Measurements from ENCODE around the gene KIF24. TPM values are rescaled to one million over a fixed set of nuclear protein-coding genes. Genes with fewer than 3 reads are reported as not detected.

The KIF24 gene
- total RNA-seq, 1 experiment from 2014 or later: 3.9 TPM

- intact Hi-C loops (cut with micrococcal nuclease; ENCODE audit: unreplicated experiment): no loop called here
- Mint-ChIP-seq H3K27ac (ENCODE audit: unreplicated experiment) (no peak overlapping the region), H3K4me1 (ENCODE audit: low read depth, unreplicated experiment) (peaks cover 9% of the 10 kb centered on the region), H3K36me3 (ENCODE audit: insufficient read depth, unreplicated experiment) (peaks cover 18% of the 10 kb centered on the region), H3K27me3 (ENCODE audit: insufficient read depth, unreplicated experiment) (no peaks in the 10 kb centered on the region), H3K4me3 (ENCODE audit: unreplicated experiment) (no peak overlapping the region), H3K9me3 (ENCODE audit: unreplicated experiment) (no peaks in the 10 kb centered on the region)
- no peak for DNase-seq
- Histone ChIP-seq H3K9me3 (no peaks in the 10 kb centered on the region), H3K36me3 (ENCODE audit: control insufficient read depth, insufficient read depth, low read length) (no peaks in the 10 kb centered on the region), H3K27me3 (replicated peaks; ENCODE audit: control insufficient read depth, insufficient read depth, low read length) (no peaks in the 10 kb centered on the region), H3K4me3 (ENCODE audit: low read depth, low read length) (no peak overlapping the region), H3K4me1 (no peaks in the 10 kb centered on the region)
- ChIA-PET POLR2A (no interaction called here), CTCF (no interaction called here)
- BruUV-seq (replicated peaks): no TSS peak
- TF ChIP-seq, protein P1, sequence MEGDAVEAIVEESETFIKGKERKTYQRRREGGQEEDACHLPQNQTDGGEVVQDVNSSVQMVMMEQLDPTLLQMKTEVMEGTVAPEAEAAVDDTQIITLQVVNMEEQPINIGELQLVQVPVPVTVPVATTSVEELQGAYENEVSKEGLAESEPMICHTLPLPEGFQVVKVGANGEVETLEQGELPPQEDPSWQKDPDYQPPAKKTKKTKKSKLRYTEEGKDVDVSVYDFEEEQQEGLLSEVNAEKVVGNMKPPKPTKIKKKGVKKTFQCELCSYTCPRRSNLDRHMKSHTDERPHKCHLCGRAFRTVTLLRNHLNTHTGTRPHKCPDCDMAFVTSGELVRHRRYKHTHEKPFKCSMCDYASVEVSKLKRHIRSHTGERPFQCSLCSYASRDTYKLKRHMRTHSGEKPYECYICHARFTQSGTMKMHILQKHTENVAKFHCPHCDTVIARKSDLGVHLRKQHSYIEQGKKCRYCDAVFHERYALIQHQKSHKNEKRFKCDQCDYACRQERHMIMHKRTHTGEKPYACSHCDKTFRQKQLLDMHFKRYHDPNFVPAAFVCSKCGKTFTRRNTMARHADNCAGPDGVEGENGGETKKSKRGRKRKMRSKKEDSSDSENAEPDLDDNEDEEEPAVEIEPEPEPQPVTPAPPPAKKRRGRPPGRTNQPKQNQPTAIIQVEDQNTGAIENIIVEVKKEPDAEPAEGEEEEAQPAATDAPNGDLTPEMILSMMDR (IDR thresholded peaks at IDR 0.05; ENCODE audit: insufficient read depth in 1 of 2, low read depth in 1 of 2, low read length in 1 of 2, severe bottlenecking in 1 of 2, unreplicated experiment in 1 of 2): no peak
Observed at GRCh38 chr9:34326690-34327089, 2.4 kb downstream of the KIF24 start.

- no peak overlapping the region for H3K4me3 ChIP-seq (ENCODE audit: low read depth, low read length)
- Mint-ChIP-seq H3K27ac (ENCODE audit: unreplicated experiment) (no peak overlapping the region), H3K4me3 (ENCODE audit: unreplicated experiment) (no peak overlapping the region), H3K9me3 (ENCODE audit: unreplicated experiment) (no peaks in the 10 kb centered on the region), H3K36me3 (ENCODE audit: insufficient read depth, unreplicated experiment) (no peaks in the 10 kb centered on the region), H3K27me3 (ENCODE audit: insufficient read depth, unreplicated experiment) (no peaks in the 10 kb centered on the region), H3K4me1 (ENCODE audit: low read depth, unreplicated experiment) (peaks cover 9% of the 10 kb centered on the region)
- ChIA-PET POLR2A (no interaction called here), CTCF (no interaction called here)
- H3K9me3 ChIP-seq: no peaks in the 10 kb centered on the region
- no TSS peak for BruUV-seq (replicated peaks)
- no peaks in the 10 kb centered on the region for H3K36me3 ChIP-seq (ENCODE audit: control insufficient read depth, insufficient read depth, low read length)
- intact Hi-C loops (cut with micrococcal nuclease; ENCODE audit: unreplicated experiment): no loop called here
- H3K4me1 ChIP-seq: no peaks in the 10 kb centered on the region
- TF ChIP-seq, protein P1 (IDR thresholded peaks at IDR 0.05; ENCODE audit: insufficient read depth in 1 of 2, low read depth in 1 of 2, low read length in 1 of 2, severe bottlenecking in 1 of 2, unreplicated experiment in 1 of 2): no peak
- no peak for DNase-seq
- no peaks in the 10 kb centered on the region for H3K27me3 ChIP-seq (replicated peaks; ENCODE audit: control insufficient read depth, insufficient read depth, low read length)
Observed at GRCh38 chr9:34322899-34323591, 6.0 kb downstream of the KIF24 start.

- no peaks in the 10 kb centered on the region for H3K9me3 Mint-ChIP-seq (ENCODE audit: unreplicated experiment)
- POLR2A ChIA-PET: no interaction called here
- Histone ChIP-seq H3K36me3 (ENCODE audit: control insufficient read depth, insufficient read depth, low read length) (no peaks in the 10 kb centered on the region), H3K4me3 (ENCODE audit: low read depth, low read length) (no peak overlapping the region), H3K9me3 (no peaks in the 10 kb centered on the region), H3K4me1 (no peaks in the 10 kb centered on the region), H3K27me3 (replicated peaks; ENCODE audit: control insufficient read depth, insufficient read depth, low read length) (no peaks in the 10 kb centered on the region)
- H3K36me3 Mint-ChIP-seq (ENCODE audit: insufficient read depth, unreplicated experiment): no peaks in the 10 kb centered on the region
- H3K27me3 Mint-ChIP-seq (ENCODE audit: insufficient read depth, unreplicated experiment): no peaks in the 10 kb centered on the region
- TF ChIP-seq, protein P1 (IDR thresholded peaks at IDR 0.05; ENCODE audit: insufficient read depth in 1 of 2, low read depth in 1 of 2, low read length in 1 of 2, severe bottlenecking in 1 of 2, unreplicated experiment in 1 of 2): no peak
- no TSS peak for BruUV-seq (replicated peaks)
- CTCF ChIA-PET: interaction anchor here (0.6 kb wide), 1 partner anchor 22 kb away, joined by 3 read pairs; no protein-coding TSS in a partner anchor
- H3K27ac Mint-ChIP-seq (ENCODE audit: unreplicated experiment): no peak overlapping the region
- H3K4me1 Mint-ChIP-seq (ENCODE audit: low read depth, unreplicated experiment): peaks cover 9% of the 10 kb centered on the region
- H3K4me3 Mint-ChIP-seq (ENCODE audit: unreplicated experiment): no peak overlapping the region
- no peak for DNase-seq
- intact Hi-C loops (cut with micrococcal nuclease; ENCODE audit: unreplicated experiment): no loop called here
Observed at GRCh38 chr9:34321451-34321850, 7.6 kb downstream of the KIF24 start.
